H1 (cell line): ENCODE results near the gene ALK. TPM values are rescaled to one million over a fixed set of nuclear protein-coding genes. Genes with fewer than 3 reads are reported as not detected.

ENCODE experiments used
- CTCF ChIA-PET: fragments of 300-600 bp; sonication (Branson Sonifier 250); formaldehyde crosslinking; loops from one replicate; lab custom pipeline; 2021; ENCODE audit not compliant: partially characterized antibody; lab: Charles Lee
- POLR2A ChIA-PET: fragments of 300-600 bp; sonication (Branson Sonifier 250); formaldehyde crosslinking; loops from one replicate; lab custom pipeline; 2021; ENCODE audit warnings: inconsistent platforms; ENCODE audit not compliant: partially characterized antibody; lab: Charles Lee
- DNase-seq, 2 experiments: peaks; one replicate each; pipeline versions ENCODE4 v3.0.0 to v3.0.0-alpha.2; 2010 to 2022; ENCODE audit warnings: low spot score in 2 of 2, low read depth in 1 of 2, mixed read lengths in 1 of 2
- FAIRE-seq: peaks from 2 replicates; lab custom pipeline; 2011; peaks lifted over from hg19 to GRCh38; lab: Jason Lieb, UNC
- H2AFZ ChIP-seq: 2 replicates; pipeline ENCODE4 v1.8.1; 2012; ENCODE audit warnings: low read length, inconsistent platforms
- H2AK5ac ChIP-seq: 2 replicates; pipeline ENCODE4 v1.6.1; 2013; ENCODE audit warnings: low read depth, low read length
- H2BK120ac ChIP-seq: replicated peaks from 2 replicates; pipeline ENCODE3; 2013; ENCODE audit warnings: low read depth, low read length, inconsistent platforms
- H2BK12ac ChIP-seq: 2 replicates; pipeline ENCODE4 v1.6.1; 2013; ENCODE audit warnings: low read depth, low read length
- H2BK15ac ChIP-seq: 2 replicates; pipeline ENCODE4 v1.6.1; 2013; ENCODE audit warnings: low read length
- H2BK20ac ChIP-seq: 2 replicates; pipeline ENCODE4 v1.6.1; 2013; ENCODE audit warnings: low read length
- H2BK5ac ChIP-seq: 2 replicates; pipeline ENCODE4 v1.6.1; 2013; ENCODE audit warnings: low read depth, low read length
- H3K14ac ChIP-seq: 2 replicates; pipeline ENCODE4 v1.6.1; 2013; ENCODE audit warnings: inconsistent platforms; ENCODE audit not compliant: insufficient read length
- H3K18ac ChIP-seq: 2 replicates; pipeline ENCODE4 v1.6.1; 2013; ENCODE audit warnings: low read length; ENCODE audit errors: extremely low read depth
- H3K23ac ChIP-seq: 2 replicates; pipeline ENCODE4 v1.6.1; 2013; ENCODE audit warnings: inconsistent platforms; ENCODE audit not compliant: insufficient read length
- H3K23me2 ChIP-seq: 2 replicates; pipeline ENCODE4 v1.6.1; 2013; ENCODE audit warnings: low read depth, low read length
- H3K27ac ChIP-seq: 2 replicates; pipeline ENCODE4 v1.6.1; 2011; ENCODE audit warnings: low read depth, low read length, inconsistent platforms
- H3K27me3 ChIP-seq, 4 experiments: replicated peaks in 1 of 4; 1 replicate in 1 of 4; 2 replicates in 3 of 4; pipeline versions ENCODE4 v1.6.1 to v1.8.1; 2011 to 2013; ENCODE audit warnings: low read length in 3 of 4, mild to moderate bottlenecking in 3 of 4, inconsistent platforms in 2 of 4, mixed read lengths in 2 of 4, moderate library complexity in 1 of 4; ENCODE audit not compliant: control insufficient read depth in 3 of 4, insufficient read depth in 3 of 4; ENCODE audit errors: extremely low read depth in 1 of 4
- H3K36me3 ChIP-seq, 4 experiments: 2 replicates each; pipeline versions ENCODE4 v1.6.1 to v1.8.1; 2011 to 2013; ENCODE audit warnings: mild to moderate bottlenecking in 4 of 4, low read length in 3 of 4, moderate library complexity in 2 of 4, control low read depth in 1 of 4, inconsistent platforms in 1 of 4; ENCODE audit not compliant: insufficient read depth in 4 of 4, control insufficient read depth in 2 of 4
- H3K4ac ChIP-seq: replicated peaks from 2 replicates; pipeline ENCODE3; 2013; ENCODE audit warnings: low read length, low read depth, mixed read lengths, inconsistent platforms; ENCODE audit not compliant: insufficient read length
- H3K4me1 ChIP-seq, 4 experiments: replicated peaks in 1 of 4; 1 replicate in 1 of 4; 2 replicates in 3 of 4; pipeline versions ENCODE4 v1.6.1 to v1.8.1; 2011 to 2013; ENCODE audit warnings: low read length in 3 of 4, inconsistent platforms in 2 of 4, mixed read lengths in 1 of 4; ENCODE audit not compliant: insufficient read depth in 4 of 4, control insufficient read depth in 3 of 4
- H3K4me2 ChIP-seq, 2 experiments: 2 replicates each; pipeline versions ENCODE4 v1.6.1 to v1.8.1; 2011 to 2013; ENCODE audit warnings: low read depth in 2 of 2, low read length in 2 of 2, control low read depth in 1 of 2, inconsistent platforms in 1 of 2, mild to moderate bottlenecking in 1 of 2; ENCODE audit not compliant: insufficient read depth in 1 of 2
- H3K4me3 ChIP-seq, 4 experiments: fragments of 200-600, 300-600 bp in 1 of 4; sonication (generic), shearing (Covaris generic), sonication (Bioruptor Twin) in 1 of 4; 2 replicates each; pipeline versions ENCODE4 v1.5.1 to v1.8.1; 2011 to 2016; ENCODE audit warnings: low read length in 4 of 4, low read depth in 3 of 4, control low read depth in 2 of 4, inconsistent platforms in 2 of 4, mild to moderate bottlenecking in 2 of 4, mixed read lengths in 1 of 4, moderate library complexity in 1 of 4; ENCODE audit not compliant: insufficient read depth in 2 of 4; ENCODE audit errors: extremely low read depth in 1 of 4
- H3K56ac ChIP-seq: replicated peaks from 2 replicates; pipeline ENCODE3; 2013; ENCODE audit warnings: low read depth, mild to moderate bottlenecking, mixed read lengths, low read length, inconsistent platforms; ENCODE audit not compliant: insufficient read length
- H3K79me1 ChIP-seq: 2 replicates; pipeline ENCODE4 v1.6.1; 2013; ENCODE audit warnings: low read depth, low read length, control low read depth
- H3K79me2 ChIP-seq, 2 experiments: 2 replicates each; pipeline versions ENCODE4 v1.6.1 to v1.8.1; 2012 to 2013; ENCODE audit warnings: low read length in 2 of 2, mild to moderate bottlenecking in 2 of 2, inconsistent platforms in 1 of 2; ENCODE audit not compliant: insufficient read depth in 2 of 2, control insufficient read depth in 1 of 2
- H3K9ac ChIP-seq, 4 experiments: replicated peaks in 1 of 4; 1 replicate in 1 of 4; 2 replicates in 3 of 4; pipeline versions ENCODE4 v1.6.1 to v1.8.1; 2011 to 2013; ENCODE audit warnings: low read depth in 3 of 4, low read length in 3 of 4, control low read depth in 2 of 4, mild to moderate bottlenecking in 2 of 4, moderate library complexity in 2 of 4, inconsistent platforms in 1 of 4; ENCODE audit errors: extremely low read depth in 1 of 4
- H3K9me3 ChIP-seq, 2 experiments: 2 replicates each; pipeline versions ENCODE4 v1.6.1 to v1.8.1; 2012 to 2013; ENCODE audit warnings: mild to moderate bottlenecking in 2 of 2, moderate library complexity in 2 of 2, control low read depth in 1 of 2, inconsistent platforms in 1 of 2, low read depth in 1 of 2, low read length in 1 of 2, mixed read lengths in 1 of 2; ENCODE audit not compliant: insufficient read depth in 2 of 2
- H4K20me1 ChIP-seq, 2 experiments: replicated peaks in 1 of 2; 2 replicates each; pipeline versions ENCODE3 to v1.8.1; 2011 to 2013; ENCODE audit warnings: inconsistent platforms in 2 of 2, low read length in 2 of 2, mild to moderate bottlenecking in 1 of 2; ENCODE audit not compliant: insufficient read depth in 2 of 2, control insufficient read depth in 1 of 2
- H4K5ac ChIP-seq: 2 replicates; pipeline ENCODE4 v1.6.1; 2013; ENCODE audit warnings: low read length, low read depth, mixed read lengths, inconsistent platforms; ENCODE audit not compliant: insufficient read length
- H4K8ac ChIP-seq: 2 replicates; pipeline ENCODE4 v1.8.0; 2013; ENCODE audit warnings: mild to moderate bottlenecking, moderate library complexity, low read length, inconsistent platforms; ENCODE audit not compliant: insufficient read depth; ENCODE audit errors: extremely low read depth
- H4K91ac ChIP-seq: replicated peaks from 2 replicates; pipeline ENCODE3; 2013; ENCODE audit warnings: low read length, mixed read lengths, inconsistent platforms; ENCODE audit not compliant: insufficient read length
- ATF2 ChIP-seq: IDR thresholded peaks from 2 replicates; pipeline ENCODE4 v1.6.1; 2012; ENCODE audit warnings: low read length, inconsistent platforms
- BACH1 ChIP-seq: IDR thresholded peaks from 2 replicates; pipeline ENCODE4 v1.6.1; 2012; ENCODE audit warnings: low read length, improper control_type of control experiment
- BCL11A ChIP-seq, 2 experiments: IDR thresholded peaks; one replicate each; pipeline ENCODE4 v1.6.1; 2011; ENCODE audit warnings: low read depth in 2 of 2, low read length in 2 of 2, mild to moderate bottlenecking in 2 of 2
- CHD1 ChIP-seq: IDR thresholded peaks from 2 replicates; pipeline ENCODE4 v1.6.1; 2012; ENCODE audit warnings: low read depth, low read length, improper control_type of control experiment
- EP300 ChIP-seq, 2 experiments: IDR thresholded peaks; 1 replicate in 1 of 2; 2 replicates in 1 of 2; pipeline ENCODE4 v1.6.1; 2011 to 2012; ENCODE audit warnings: low read depth in 2 of 2, low read length in 2 of 2, mild to moderate bottlenecking in 2 of 2, borderline replicate concordance in 1 of 2, inconsistent platforms in 1 of 2, moderate library complexity in 1 of 2
- FOSL1 ChIP-seq: IDR thresholded peaks from 2 replicates; pipeline ENCODE4 v1.6.1; 2011; ENCODE audit warnings: mild to moderate bottlenecking, low read depth, low read length, moderate library complexity; ENCODE audit not compliant: insufficient read depth
- MAFK ChIP-seq: IDR thresholded peaks from 2 replicates; pipeline ENCODE4 v1.6.1; 2012; ENCODE audit warnings: low read depth, mild to moderate bottlenecking, improper control_type of control experiment, low read length
- POLR2A ChIP-seq, 2 experiments: IDR thresholded peaks; 1 replicate in 1 of 2; 2 replicates in 1 of 2; pipeline ENCODE4 v1.6.1; 2011; ENCODE audit warnings: low read depth in 2 of 2, low read length in 2 of 2, mild to moderate bottlenecking in 2 of 2; ENCODE audit errors: control extremely low read depth in 1 of 2
- RXRA ChIP-seq: IDR thresholded peaks from 2 replicates; pipeline ENCODE4 v1.6.1; 2011; ENCODE audit warnings: low read depth, mild to moderate bottlenecking, low read length, moderate library complexity; ENCODE audit not compliant: insufficient read depth
- SIX5 ChIP-seq: IDR thresholded peaks from 2 replicates; pipeline ENCODE4 v1.6.1; 2011; ENCODE audit warnings: mild to moderate bottlenecking, low read depth, low read length
- SP1 ChIP-seq: IDR thresholded peaks from 2 replicates; pipeline ENCODE4 v1.6.1; 2011; ENCODE audit warnings: low read depth, low read length
- SRF ChIP-seq: IDR thresholded peaks from 2 replicates; pipeline ENCODE4 v1.6.1; 2011; ENCODE audit warnings: mild to moderate bottlenecking, low read depth, low read length, moderate library complexity
- TBP ChIP-seq: IDR thresholded peaks from 2 replicates; pipeline ENCODE4 v1.6.1; 2011; ENCODE audit warnings: low read depth, low read length, improper control_type of control experiment
- polyA plus RNA-seq, 7 experiments: library from polyadenylated mRNA; depleted of rRNA in 3 of 7; stranded (reverse) in 5 of 7; unstranded in 2 of 7; fragments of >200 nt in 5 of 7; fragments of 200-250 nt in 2 of 7; gene quantifications; 1 replicate in 5 of 7; 2 replicates in 1 of 7; 4 replicates in 1 of 7; pipeline versions ENCODE4 v1.2.1 to v1.2.3, GENCODE V29; 2011 to 2013; ENCODE audit warnings: missing spikeins in 2 of 7, mixed read lengths in 2 of 7
- total RNA-seq: library from RNA; stranded (reverse); fragmentation: NEBNext Ultra II Directional; extraction: Animal tissue kit (Norgen Biotek cat#: 25700); gene quantifications from 2 replicates; pipeline ENCODE4 v1.2.1, GENCODE V29; 2021
- TF ChIP-seq, protein P1 (sequence below): IDR thresholded peaks from 2 replicates; pipeline ENCODE4 v1.6.1; 2011; ENCODE audit warnings: low read depth, mild to moderate bottlenecking, low read length; ENCODE audit not compliant: insufficient read depth

ALK gene
- total and polyA plus RNA-seq, 2 of the 8 experiments (the other 6 are each of a cell fraction or from before 2014, with no cell fraction given) = 0.02 to 0.09 TPM

- Histone ChIP-seq H3K27me3 (peaks cover 20 to 33% (median 30%) of the 10 kb centered on the region in 4 experiments), H3K4me3 (no peak overlapping the region), H3K23me2 (peaks cover 13% of the 10 kb centered on the region), H3K79me1 (no peaks in the 10 kb centered on the region), H3K56ac (no peak overlapping the region), H3K9me3 (no peaks in the 10 kb centered on the region), H3K23ac (no peak overlapping the region), H2AFZ (no peak overlapping the region), H4K91ac (no peak overlapping the region), H4K20me1 (peaks cover 4 to 8% of the 10 kb centered on the region in 2 experiments), H2BK120ac (no peak overlapping the region), H2BK5ac (no peak overlapping the region), H3K4ac (no peak overlapping the region), H2BK20ac (no peak overlapping the region), H2BK12ac (no peak overlapping the region), H4K8ac (no peak overlapping the region), H3K27ac (no peak overlapping the region), H3K79me2 (no peaks in the 10 kb centered on the region), H3K18ac (no peak overlapping the region), H2BK15ac (no peak overlapping the region), H3K9ac (no peak overlapping the region), H4K5ac (no peak overlapping the region), H2AK5ac (no peak overlapping the region), H3K14ac (no peak overlapping the region), H3K4me2 (no peak overlapping the region), H3K36me3 (no peaks in the 10 kb centered on the region), H3K4me1 (peaks cover 0 to 13% (median 6%) of the 10 kb centered on the region in 4 experiments; a peak in 4 of 7 replicates)
- POLR2A ChIA-PET = interaction anchor here (1.0 kb wide), 1 partner anchor 15 kb away, joined by 3 read pairs; no protein-coding TSS in a partner anchor
- FAIRE-seq (no peak), DNase-seq (no peak)
- CTCF ChIA-PET = interaction anchor here (1.3 kb wide), 1 partner anchor 607 kb away, joined by 4 read pairs; no protein-coding TSS in a partner anchor
- TF ChIP-seq, protein P1, sequence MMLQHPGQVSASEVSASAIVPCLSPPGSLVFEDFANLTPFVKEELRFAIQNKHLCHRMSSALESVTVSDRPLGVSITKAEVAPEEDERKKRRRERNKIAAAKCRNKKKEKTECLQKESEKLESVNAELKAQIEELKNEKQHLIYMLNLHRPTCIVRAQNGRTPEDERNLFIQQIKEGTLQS = no peak
- TF ChIP-seq ATF2 (no peak), FOSL1 (no peak), SRF (no peak), BACH1 (no peak), TBP (no peak), SIX5 (no peak), CHD1 (no peak), BCL11A (IDR thresholded peaks at IDR 0.05; ENCODE audit: low read depth in 2 of 2, low read length in 2 of 2) (no peak), RXRA (no peak), POLR2A (IDR thresholded peaks at IDR 0.05; ENCODE audit: control extremely low read depth in 1 of 2, low read depth in 2 of 2, low read length in 2 of 2) (no peak), MAFK (no peak), SP1 (no peak), EP300 (IDR thresholded peaks at IDR 0.05; ENCODE audit: borderline replicate concordance in 1 of 2, low read depth in 2 of 2, low read length in 2 of 2) (no peak)
Observed at GRCh38 chr2:29916571-29916970, 4.8 kb downstream of the ALK start.
